H9 (cell line): ENCODE measurements around the gene PHF12. TPM values are rescaled to one million over a fixed set of nuclear protein-coding genes. Genes with fewer than 3 reads are reported as not detected.

ENCODE experiments used
- DNase-seq: peaks from one replicate; pipeline ENCODE4 v3.0.0-alpha.2; 2017
- H2AFZ ChIP-seq: one replicate; pipeline ENCODE4 v1.6.1; 2013; ENCODE audit warnings: mild to moderate bottlenecking, low read length, control low read depth, moderate library complexity
- H2AK5ac ChIP-seq: 2 replicates; pipeline ENCODE4 v1.6.1; 2013; ENCODE audit warnings: low read length, control low read depth, mixed read lengths; ENCODE audit not compliant: insufficient read length
- H2BK120ac ChIP-seq: one replicate; pipeline ENCODE4 v1.6.1; 2013; ENCODE audit warnings: low read depth, mild to moderate bottlenecking, low read length, control low read depth, inconsistent platforms; ENCODE audit not compliant: poor library complexity, severe bottlenecking
- H2BK12ac ChIP-seq: 2 replicates; pipeline ENCODE4 v1.6.1; 2013; ENCODE audit warnings: low read length, control low read depth, mixed read lengths, low read depth; ENCODE audit not compliant: insufficient read length
- H2BK15ac ChIP-seq: 2 replicates; pipeline ENCODE4 v1.6.1; 2013; ENCODE audit warnings: low read depth, low read length, control low read depth
- H2BK20ac ChIP-seq: one replicate; pipeline ENCODE4 v1.6.1; 2013; ENCODE audit warnings: low read depth, mild to moderate bottlenecking, low read length, control low read depth, inconsistent platforms; ENCODE audit not compliant: poor library complexity, severe bottlenecking
- H2BK5ac ChIP-seq: 2 replicates; pipeline ENCODE4 v1.6.1; 2013; ENCODE audit warnings: low read length, control low read depth, mixed read lengths; ENCODE audit not compliant: insufficient read length
- H3K14ac ChIP-seq: 2 replicates; pipeline ENCODE4 v1.6.1; 2013; ENCODE audit warnings: low read length, control low read depth; ENCODE audit not compliant: insufficient read depth
- H3K18ac ChIP-seq: 2 replicates; pipeline ENCODE4 v1.6.1; 2013; ENCODE audit warnings: low read depth, mild to moderate bottlenecking, mixed read lengths, low read length, control low read depth; ENCODE audit not compliant: insufficient read length
- H3K23ac ChIP-seq: 2 replicates; pipeline ENCODE4 v1.6.1; 2013; ENCODE audit warnings: low read length, control low read depth, mixed read lengths, low read depth; ENCODE audit not compliant: insufficient read length
- H3K23me2 ChIP-seq: 2 replicates; pipeline ENCODE4 v1.6.1; 2013; ENCODE audit warnings: low read depth, mild to moderate bottlenecking, mixed read lengths, low read length, control low read depth; ENCODE audit not compliant: insufficient read length, poor library complexity, severe bottlenecking
- H3K27ac ChIP-seq: 2 replicates; pipeline ENCODE4 v1.5.1; 2013; ENCODE audit warnings: low read length, control low read depth, mixed read lengths, low read depth; ENCODE audit not compliant: insufficient read length
- H3K27me3 ChIP-seq: 2 replicates; pipeline ENCODE4 v1.6.1; 2013; ENCODE audit warnings: low read length, control low read depth, inconsistent platforms; ENCODE audit not compliant: insufficient read depth
- H3K4ac ChIP-seq: 2 replicates; pipeline ENCODE4 v1.6.1; 2013; ENCODE audit warnings: low read depth, mild to moderate bottlenecking, control low read depth, inconsistent platforms, low read length, moderate library complexity
- H3K4me1 ChIP-seq: 2 replicates; pipeline ENCODE4 v1.6.1; 2013; ENCODE audit warnings: low read length, control low read depth, inconsistent platforms; ENCODE audit not compliant: insufficient read depth
- H3K4me2 ChIP-seq: 2 replicates; pipeline ENCODE4 v1.6.1; 2013; ENCODE audit warnings: low read length, control low read depth, mixed read lengths; ENCODE audit not compliant: insufficient read length, insufficient read depth
- H3K56ac ChIP-seq: 2 replicates; pipeline ENCODE4 v1.6.1; 2013; ENCODE audit warnings: low read depth, mild to moderate bottlenecking, mixed read lengths, low read length, control low read depth; ENCODE audit not compliant: insufficient read length
- H3K79me1 ChIP-seq: 2 replicates; pipeline ENCODE4 v1.6.1; 2013; ENCODE audit warnings: low read depth, mild to moderate bottlenecking, moderate library complexity, low read length, control low read depth, inconsistent platforms; ENCODE audit not compliant: insufficient read depth, poor library complexity, severe bottlenecking
- H3K79me2 ChIP-seq: 2 replicates; pipeline ENCODE4 v1.6.1; 2013; ENCODE audit warnings: low read length, control low read depth, inconsistent platforms; ENCODE audit not compliant: insufficient read depth
- H3K9ac ChIP-seq: 2 replicates; pipeline ENCODE4 v1.6.1; 2013; ENCODE audit warnings: low read length, control low read depth, mixed read lengths; ENCODE audit not compliant: insufficient read length; ENCODE audit errors: extremely low read depth
- H3K9me3 ChIP-seq: one replicate; pipeline ENCODE4 v1.6.1; 2013; ENCODE audit warnings: low read depth, low read length, inconsistent platforms; ENCODE audit not compliant: control insufficient read depth
- H3T11ph ChIP-seq: one replicate; pipeline ENCODE4 v1.6.1; 2013; ENCODE audit warnings: mild to moderate bottlenecking, low read length, control low read depth, inconsistent platforms
- H4K20me1 ChIP-seq: one replicate; pipeline ENCODE4 v1.6.1; 2013; ENCODE audit not compliant: control insufficient read depth, insufficient read length, insufficient read depth
- H4K5ac ChIP-seq: 2 replicates; pipeline ENCODE4 v1.6.1; 2013; ENCODE audit warnings: low read depth, mild to moderate bottlenecking, mixed read lengths, low read length, control low read depth; ENCODE audit not compliant: insufficient read length
- H4K8ac ChIP-seq: replicated peaks from 2 replicates; pipeline ENCODE4 v1.6.1; 2013; ENCODE audit warnings: low read length, control low read depth, mixed read lengths, low read depth; ENCODE audit not compliant: insufficient read length
- H4K91ac ChIP-seq: 2 replicates; pipeline ENCODE4 v1.6.1; 2013; ENCODE audit warnings: low read depth, mild to moderate bottlenecking, moderate library complexity, mixed read lengths, low read length, control low read depth; ENCODE audit not compliant: insufficient read length
- H3K27ac Mint-ChIP-seq, 3 experiments: 2 replicates in 2 of 3; 3 replicates in 1 of 3; pipeline ENCODE4 v1.8.0; 2020 to 2021; ENCODE audit warnings: mixed read lengths in 3 of 3, mild to moderate bottlenecking in 1 of 3, moderate library complexity in 1 of 3
- H3K27me3 Mint-ChIP-seq: 2 replicates; pipeline ENCODE4 v1.8.0; 2021; ENCODE audit warnings: low read depth, mild to moderate bottlenecking, moderate library complexity, mixed read lengths
- H3K36me3 Mint-ChIP-seq, 3 experiments: 2 replicates in 2 of 3; 3 replicates in 1 of 3; pipeline ENCODE4 v1.8.0; 2020 to 2021; ENCODE audit warnings: low read depth in 3 of 3, mixed read lengths in 3 of 3; ENCODE audit not compliant: insufficient read depth in 1 of 3
- H3K4me1 Mint-ChIP-seq, 2 experiments: 2 replicates each; pipeline ENCODE4 v1.8.0; 2020; ENCODE audit warnings: mixed read lengths in 2 of 2
- H3K4me3 Mint-ChIP-seq, 2 experiments: 2 replicates in 1 of 2; 3 replicates in 1 of 2; pipeline ENCODE4 v1.8.0; 2020 to 2021; ENCODE audit warnings: mild to moderate bottlenecking in 2 of 2, mixed read lengths in 2 of 2, moderate library complexity in 1 of 2
- H3K9me3 Mint-ChIP-seq, 2 experiments: 2 replicates in 1 of 2; 3 replicates in 1 of 2; pipeline ENCODE4 v1.8.0; 2020; ENCODE audit warnings: mild to moderate bottlenecking in 2 of 2, mixed read lengths in 2 of 2, moderate library complexity in 1 of 2
- WGBS: extraction: QIAGEN DNeasy Blood & Tissue Kit; methylation state at CpG from one replicate; pipeline ENCODE4 v1.1.7; 2013; ENCODE audit warnings: missing lambda C conversion rate, low lambda C conversion rate, mixed read lengths; ENCODE audit not compliant: insufficient read length; ENCODE audit errors: extremely low coverage; 5-methylcytosine and 5-hydroxymethylcytosine counted together
- total RNA-seq: library from RNA; stranded (reverse); gene quantifications from 2 replicates; pipeline ENCODE4 v1.2.1, GENCODE V29; 2021
- TF ChIP-seq, protein P1 (sequence below): fragments of 200-600 bp; sonication (generic); conservative IDR thresholded peaks from 3 replicates; pipeline ENCODE4 v1.8.0; 2021; ENCODE audit warnings: antibody characterized with exemption, mild to moderate bottlenecking

PHF12 gene
- total RNA-seq, 1 experiment from 2014 or later: 62.1 TPM

GRCh38 chr17:28974451-28974850 is 23.1 kb upstream of the PHF12 start:
- no peaks in the 10 kb centered on the region for H3K27me3 ChIP-seq

More at GRCh38 chr17:28974451-28974850, 23.1 kb upstream of the PHF12 start:
- Histone ChIP-seq H3K9ac (no peak overlapping the region), H3K79me1 (no peaks in the 10 kb centered on the region), H4K5ac (no peak overlapping the region), H3K23me2 (no peaks in the 10 kb centered on the region), H2AFZ (no peak overlapping the region), H4K8ac (no peak overlapping the region), H2BK12ac (no peak overlapping the region), H3K56ac (no peak overlapping the region), H3K4ac (no peak overlapping the region), H3K18ac (no peak overlapping the region), H2BK15ac (no peak overlapping the region), H2BK20ac (no peak overlapping the region), H2BK5ac (no peak overlapping the region), H3K14ac (no peak overlapping the region), H4K20me1 (no peaks in the 10 kb centered on the region), H3K4me1 (peaks cover 1% of the 10 kb centered on the region; the same call in 1 of the 2 replicates), H3K23ac (no peak overlapping the region), H3K79me2 (no peaks in the 10 kb centered on the region), H3K27ac (no peak overlapping the region), H2BK120ac (no peak overlapping the region), H3K4me2 (no peak overlapping the region), H2AK5ac (no peak overlapping the region), H3K9me3 (no peaks in the 10 kb centered on the region), H3T11ph (no peak overlapping the region), H4K91ac (no peak overlapping the region)
- no peak overlapping the region; a peak in 1 of 7 replicates for H3K27ac Mint-ChIP-seq
- peaks cover 15% of the 10 kb centered on the region for H3K27me3 Mint-ChIP-seq
- no peak overlapping the region for H3K4me3 Mint-ChIP-seq
- TF ChIP-seq, protein P1, sequence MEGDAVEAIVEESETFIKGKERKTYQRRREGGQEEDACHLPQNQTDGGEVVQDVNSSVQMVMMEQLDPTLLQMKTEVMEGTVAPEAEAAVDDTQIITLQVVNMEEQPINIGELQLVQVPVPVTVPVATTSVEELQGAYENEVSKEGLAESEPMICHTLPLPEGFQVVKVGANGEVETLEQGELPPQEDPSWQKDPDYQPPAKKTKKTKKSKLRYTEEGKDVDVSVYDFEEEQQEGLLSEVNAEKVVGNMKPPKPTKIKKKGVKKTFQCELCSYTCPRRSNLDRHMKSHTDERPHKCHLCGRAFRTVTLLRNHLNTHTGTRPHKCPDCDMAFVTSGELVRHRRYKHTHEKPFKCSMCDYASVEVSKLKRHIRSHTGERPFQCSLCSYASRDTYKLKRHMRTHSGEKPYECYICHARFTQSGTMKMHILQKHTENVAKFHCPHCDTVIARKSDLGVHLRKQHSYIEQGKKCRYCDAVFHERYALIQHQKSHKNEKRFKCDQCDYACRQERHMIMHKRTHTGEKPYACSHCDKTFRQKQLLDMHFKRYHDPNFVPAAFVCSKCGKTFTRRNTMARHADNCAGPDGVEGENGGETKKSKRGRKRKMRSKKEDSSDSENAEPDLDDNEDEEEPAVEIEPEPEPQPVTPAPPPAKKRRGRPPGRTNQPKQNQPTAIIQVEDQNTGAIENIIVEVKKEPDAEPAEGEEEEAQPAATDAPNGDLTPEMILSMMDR: no peak
- WGBS: no CpG with 5 or more reads among the region's 4 CpGs
- H3K4me1 Mint-ChIP-seq: peaks cover 29 to 34% of the 10 kb centered on the region in 2 experiments
- H3K9me3 Mint-ChIP-seq: no peaks in the 10 kb centered on the region
- DNase-seq: no peak
- H3K36me3 Mint-ChIP-seq: no peaks in the 10 kb centered on the region; a peak in 1 of 7 replicates
